Endometrial microvascular endothelial cells (primary cell): Measurements from ENCODE around the gene LDB2. TPM values are rescaled to one million over a fixed set of nuclear protein-coding genes. Genes with fewer than 3 reads are reported as not detected.

Source experiments
- in situ Hi-C: cut with HindIII; loops from 2 replicates; pipeline ENCODE4 v1.10.0; 2017; ENCODE audit warnings: low sequenced_read_pairs, low pct_unique_long_range_greater_than_20kb; ENCODE audit errors: inconsistent ontology term
- total RNA-seq: library from RNA; depleted of rRNA; stranded (reverse); fragments of >200 nt; gene quantifications from one replicate; pipeline ENCODE4 v1.2.3, GENCODE V29; 2015; ENCODE audit errors: inconsistent ontology term

Gene LDB2
- total RNA-seq, 1 donor from 2014 or later = 46.6 TPM

- in situ Hi-C loops = loop anchor here (25.0 kb wide), 1 partner anchor 289 kb away; the partner anchor contains the start of gene LDB2
Measured at GRCh38 chr4:16598597-16599206, 299.7 kb downstream of the LDB2 start.

DNA sequence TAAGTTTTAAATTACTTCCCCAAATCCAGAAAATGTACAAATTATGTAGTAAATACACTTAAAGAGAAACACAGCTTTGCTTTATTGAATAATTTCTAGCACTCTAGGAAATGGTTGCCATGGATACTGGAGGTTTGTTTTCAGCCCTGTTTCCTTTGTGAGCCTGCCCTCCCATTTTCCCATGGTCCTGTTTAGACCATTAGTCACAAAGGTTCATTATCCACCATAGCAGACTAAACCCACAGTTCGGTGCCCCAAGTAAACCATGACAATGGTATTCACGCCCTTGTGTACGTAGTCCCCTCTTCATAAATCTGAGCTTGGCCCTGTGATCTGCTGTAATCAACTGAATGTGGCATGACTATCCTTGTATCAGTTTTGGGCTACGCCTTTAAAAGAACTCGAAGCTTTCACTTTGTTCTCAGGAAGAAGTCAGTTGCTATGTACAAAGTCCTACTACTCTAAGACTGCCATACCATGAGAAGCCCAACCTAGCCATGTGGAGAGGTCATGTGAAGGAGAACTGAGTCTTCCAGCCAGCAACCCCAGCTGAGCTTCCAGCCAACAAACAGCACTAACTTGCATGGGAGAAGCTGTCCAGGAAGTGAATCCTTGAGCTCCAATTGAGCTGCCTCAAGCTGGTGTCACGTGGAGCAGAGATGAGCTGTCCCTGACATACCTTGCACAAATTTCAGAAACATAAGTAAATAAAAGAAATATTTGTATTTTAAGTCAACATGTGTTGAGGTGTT, 300.4 kb downstream of the LDB2 start:
- in situ Hi-C loops = loop anchor here (25.0 kb wide), 1 partner anchor 289 kb away; the partner anchor contains the start of gene LDB2

- in situ Hi-C loops = loop anchor here (25.0 kb wide), 1 partner anchor 290 kb away; the partner anchor contains the start of gene LDB2
Measured at GRCh38 chr4:16597443-16597842, 301.0 kb downstream of the LDB2 start.

- in situ Hi-C loops = loop anchor here (25.0 kb wide), 1 partner anchor 291 kb away; the partner anchor contains the start of gene LDB2
Measured at GRCh38 chr4:16596267-16596666, 302.2 kb downstream of the LDB2 start.

GRCh38 chr4:16594128-16594527, 304.3 kb downstream of the LDB2 start:
- in situ Hi-C loops = loop anchor here (25.0 kb wide), 1 partner anchor 293 kb away; the partner anchor contains the start of gene LDB2

- in situ Hi-C loops = loop anchor here (25.0 kb wide), 1 partner anchor 294 kb away; the partner anchor contains the start of gene LDB2
Measured at GRCh38 chr4:16593386-16593785, 305.1 kb downstream of the LDB2 start.

- in situ Hi-C loops = loop anchor here (25.0 kb wide), 1 partner anchor 296 kb away; the partner anchor contains the start of gene LDB2
Measured at GRCh38 chr4:16591272-16591826, 307.1 kb downstream of the LDB2 start.

GRCh38 chr4:16590797-16591196, 307.6 kb downstream of the LDB2 start:
- in situ Hi-C loops = loop anchor here (25.0 kb wide), 1 partner anchor 297 kb away; the partner anchor contains the start of gene LDB2

- in situ Hi-C loops = loop anchor here (25.0 kb wide), 1 partner anchor 299 kb away; the partner anchor contains the start of gene LDB2
Measured at GRCh38 chr4:16588651-16589050, 309.8 kb downstream of the LDB2 start.

GRCh38 chr4:16588149-16588548, 310.3 kb downstream of the LDB2 start:
- in situ Hi-C loops = loop anchor here (25.0 kb wide), 1 partner anchor 299 kb away; the partner anchor contains the start of gene LDB2

- in situ Hi-C loops = loop anchor here (25.0 kb wide), 1 partner anchor 302 kb away; the partner anchor contains the start of gene LDB2
Measured at GRCh38 chr4:16585053-16585452, 313.4 kb downstream of the LDB2 start.

- in situ Hi-C loops = loop anchor here (25.0 kb wide), 1 partner anchor 304 kb away; the partner anchor contains the start of gene LDB2
Measured at GRCh38 chr4:16583764-16584163, 314.7 kb downstream of the LDB2 start.

- in situ Hi-C loops = loop anchor here (25.0 kb wide), 1 partner anchor 305 kb away; the partner anchor contains the start of gene LDB2
Measured at GRCh38 chr4:16582526-16582925, 315.9 kb downstream of the LDB2 start.

- in situ Hi-C loops = loop anchor here (25.0 kb wide), 1 partner anchor 305 kb away; the partner anchor contains the start of gene LDB2
Measured at GRCh38 chr4:16582036-16582435, 316.4 kb downstream of the LDB2 start.

DNA sequence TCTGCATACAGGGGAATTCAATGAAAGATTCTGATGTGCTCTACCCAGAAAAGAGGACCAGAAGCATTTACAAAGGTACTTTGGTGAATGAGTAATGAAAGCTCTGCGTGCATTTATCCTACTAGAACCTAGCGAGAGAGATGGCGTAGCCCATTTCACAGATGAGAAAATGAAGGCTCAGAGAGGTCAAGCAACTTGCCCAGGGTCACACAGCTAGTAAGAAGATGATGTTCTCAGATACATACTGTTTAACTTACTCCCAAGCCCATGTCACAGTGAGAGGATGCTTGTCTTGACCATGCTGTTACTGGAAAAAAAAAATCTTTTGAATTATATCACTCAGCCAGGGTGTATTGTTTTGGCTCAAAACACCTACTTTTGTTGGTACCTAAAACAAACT, 317.3 kb downstream of the LDB2 start:
- in situ Hi-C loops = loop anchor here (25.0 kb wide), 1 partner anchor 306 kb away; the partner anchor contains the start of gene LDB2

GRCh38 chr4:16580514-16580913, 317.9 kb downstream of the LDB2 start:
- in situ Hi-C loops = loop anchor here (25.0 kb wide), 1 partner anchor 307 kb away; the partner anchor contains the start of gene LDB2

DNA sequence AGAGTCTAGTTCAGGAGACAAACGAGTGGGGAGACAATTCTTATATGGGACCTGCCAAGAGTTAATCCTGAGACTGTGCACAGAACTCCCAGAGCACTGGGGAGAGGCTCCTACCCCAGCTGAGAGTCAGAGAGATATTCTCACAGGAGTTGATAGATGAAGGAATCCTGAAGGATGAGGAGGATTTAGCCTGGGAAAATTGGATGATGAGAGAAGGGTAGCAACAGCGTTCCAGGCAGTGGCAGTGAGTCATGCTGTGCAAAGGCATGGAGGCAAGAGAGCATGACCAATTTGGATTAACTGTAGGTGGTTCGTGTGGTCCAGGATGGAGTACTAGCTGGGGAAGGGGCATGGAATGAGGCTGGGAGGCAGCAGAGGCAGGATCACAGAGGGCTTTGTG, 318.6 kb downstream of the LDB2 start:
- in situ Hi-C loops = loop anchor here (25.0 kb wide), 1 partner anchor 307 kb away; the partner anchor contains the start of gene LDB2

- in situ Hi-C loops = loop anchor here (25.0 kb wide), 1 partner anchor 310 kb away; the partner anchor contains the start of gene LDB2
Measured at GRCh38 chr4:16577177-16577576, 321.3 kb downstream of the LDB2 start.

- in situ Hi-C loops = loop anchor here (25.0 kb wide), 1 partner anchor 312 kb away; the partner anchor contains the start of gene LDB2
Measured at GRCh38 chr4:16574981-16575380, 323.5 kb downstream of the LDB2 start.
